Activated T-cell treated with anti-CD3 and anti-CD28 coated beads, Interleukin-2, amount 50 U/mL, for 48 hours (primary cell): ENCODE data around the gene SLC2A5.
A peak's percentile ranks its signal among the peaks of the same experiment; 100 is the strongest.
"Not testable (repeated sequence)": the region's sequence is repeated elsewhere in the genome, so short reads cannot be mapped to it uniquely, and the experiment has no call there.

Source experiments
- DNase-seq, 2 experiments: peaks; one replicate each; pipeline ENCODE4 v3.0.0-alpha.2; 2020

SLC2A5 gene

GRCh38 chr1:9002215-9002560 lies 67.2 kb downstream of the SLC2A5 start:
- not testable (repeated sequence) for DNase-seq

DNA sequence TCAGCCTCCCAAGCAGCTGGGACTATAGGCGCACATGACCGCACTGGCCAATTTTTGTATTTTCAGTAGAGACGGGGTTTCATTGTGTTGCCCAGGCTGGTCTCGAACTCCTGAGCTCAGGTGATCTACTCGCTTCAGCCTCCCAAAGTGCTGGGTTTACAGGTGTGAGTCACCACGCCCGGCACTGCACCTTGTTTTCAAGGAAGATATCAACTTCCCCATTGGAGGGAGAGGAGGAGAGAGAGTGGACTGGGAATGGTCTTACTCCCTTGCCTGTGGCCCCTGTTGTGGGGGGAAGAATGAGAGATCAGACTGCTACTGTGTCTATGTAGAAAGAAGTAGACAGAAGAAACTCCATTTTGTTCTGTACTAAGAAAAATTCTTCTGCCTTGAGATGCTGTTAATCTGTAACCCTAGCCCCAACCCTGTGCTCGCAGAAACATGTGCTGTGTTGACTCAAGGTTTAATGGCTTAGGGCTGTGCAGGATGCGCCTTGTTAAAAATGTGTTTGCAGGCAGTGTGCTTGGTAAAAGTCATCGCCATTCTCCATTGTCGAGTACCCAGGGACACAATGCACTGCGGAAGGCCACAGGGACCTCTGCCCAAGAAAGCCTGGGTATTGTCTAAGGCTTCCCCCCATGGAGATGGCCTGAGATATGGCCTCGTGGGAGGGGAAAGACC lies 67.8 kb downstream of the SLC2A5 start:
- DNase-seq, result not testable (repeated sequence)

GRCh38 chr1:8993962-8994675 lies 75.3 kb downstream of the SLC2A5 start:
- DNase-seq, result not testable (repeated sequence)

- no peak for DNase-seq
Observed at GRCh38 chr1:8992936-8993687, 76.3 kb downstream of the SLC2A5 start.

DNA sequence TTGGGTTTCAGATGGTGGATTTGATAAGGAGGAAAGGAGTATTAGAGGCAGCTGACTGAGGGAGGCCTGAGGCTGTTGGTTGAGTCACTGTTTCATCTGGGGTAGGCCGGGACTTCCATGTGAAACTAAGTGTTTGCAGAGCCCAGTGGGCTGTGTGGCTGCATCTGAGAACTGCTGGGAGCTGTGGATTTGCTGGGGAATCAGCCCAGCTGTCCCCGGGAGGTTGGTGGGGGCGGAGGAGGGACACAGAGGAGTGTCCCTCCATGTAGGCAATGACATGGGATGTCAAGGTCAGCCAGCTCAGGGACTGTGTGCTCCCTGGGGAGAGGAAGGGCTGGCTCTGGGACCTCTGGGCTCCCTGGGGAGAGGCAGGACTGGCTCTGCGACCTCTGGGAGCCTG lies 79.6 kb downstream of the SLC2A5 start:
- no peak for DNase-seq

DNA sequence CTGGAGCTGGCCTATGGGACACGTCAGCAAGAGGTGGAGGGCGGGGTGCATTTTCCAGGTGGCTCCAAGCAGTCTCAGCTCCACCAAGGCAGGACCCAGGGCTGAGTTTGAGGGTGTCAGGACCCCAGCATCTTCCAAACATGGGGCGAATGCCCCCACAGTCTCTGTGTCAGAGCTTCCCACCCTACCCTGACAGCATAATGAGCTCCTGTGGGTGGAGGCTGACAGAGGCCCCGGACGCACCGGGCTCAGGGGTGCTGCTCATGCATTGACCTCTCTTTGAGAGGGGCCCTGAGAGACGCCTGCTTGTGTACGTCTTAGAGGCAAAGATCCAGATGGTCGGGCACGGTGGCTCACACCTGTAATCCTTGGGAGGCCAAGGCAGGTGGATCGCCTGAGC lies 80.4 kb downstream of the SLC2A5 start:
- no peak for DNase-seq

DNA sequence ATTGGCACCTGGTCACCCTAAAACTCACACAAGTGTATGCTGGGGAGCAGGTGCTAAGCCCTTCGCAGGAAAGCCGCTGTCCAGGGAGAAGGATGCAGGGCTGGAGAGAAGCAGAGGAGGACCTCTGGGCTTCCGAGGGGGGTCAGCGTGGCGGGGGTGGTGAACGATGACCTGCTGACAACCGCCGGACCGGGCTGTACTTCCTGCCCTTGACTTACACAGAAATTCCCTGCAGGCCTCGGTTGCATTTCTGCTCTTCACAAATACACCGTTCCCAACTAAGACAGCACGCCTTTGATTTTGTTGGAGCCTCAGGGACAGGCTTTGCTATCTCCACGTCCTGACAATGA lies 80.8 kb downstream of the SLC2A5 start:
- no peak for DNase-seq

GRCh38 chr1:8987881-8988617 lies 81.4 kb downstream of the SLC2A5 start:
- peak; percentile 83 to 85 for DNase-seq

GRCh38 chr1:8986814-8987190 lies 82.6 kb downstream of the SLC2A5 start:
- no peak for DNase-seq

- DNase-seq, result no peak
Observed at GRCh38 chr1:8985915-8986813, 83.3 kb downstream of the SLC2A5 start.
